Measurements from ENCODE around the gene CTRB1.

The CTRB1 gene

GRCh38 chr16:75218256-75219076, at the start of gene CTRB1:
TSS of gene CTRB1 (plus strand) at chr16:75218988. CDS start at chr16:75219008, 20 bp downstream.
- DNase-seq = no peak

GRCh38 chr16:75169899-75170405, 48.8 kb upstream of the CTRB1 start:
- DNase-seq = no peak

DNA sequence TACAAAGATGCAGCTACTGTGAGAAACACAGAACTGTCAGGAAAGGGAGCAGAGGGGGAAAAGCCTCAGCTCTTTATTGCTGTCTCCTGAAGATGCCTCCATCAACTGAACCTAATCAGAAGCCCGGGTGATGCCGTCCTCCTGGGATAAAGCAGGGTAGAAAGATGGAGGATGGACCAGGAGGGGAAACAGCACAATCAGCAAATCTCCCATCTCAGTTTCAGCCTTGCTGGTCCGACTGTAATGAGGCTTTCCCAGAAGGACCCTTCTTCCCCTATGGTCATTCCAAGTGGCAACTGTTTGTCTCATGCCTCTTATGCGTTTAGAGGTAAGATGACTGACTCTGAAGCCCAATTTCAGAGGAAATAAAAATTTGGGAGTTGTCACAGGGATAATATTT, 46.2 kb upstream of the CTRB1 start:
- no peak for DNase-seq

- DNase-seq = no peak
These were observed 43.7 kb upstream of the CTRB1 start for GRCh38 chr16:75175074-75175473.

DNA sequence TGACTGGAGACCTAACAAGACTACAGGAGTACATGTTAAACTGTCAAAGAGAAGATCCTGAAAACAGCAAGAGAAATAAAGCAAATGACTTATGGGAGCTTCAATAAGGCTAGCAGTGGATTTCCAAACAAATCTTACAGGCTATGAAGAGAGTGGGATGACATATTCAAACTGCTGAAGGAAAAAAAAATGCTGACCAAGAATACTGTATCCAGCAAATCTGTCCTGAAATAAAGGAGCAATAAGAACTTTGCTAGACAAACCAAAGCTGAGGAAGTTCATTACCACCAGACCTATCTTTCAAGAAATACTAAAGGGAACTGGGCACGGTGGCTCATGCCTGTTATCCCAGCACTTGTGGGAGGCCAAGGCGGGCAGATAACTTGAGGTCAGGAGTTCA, 41.9 kb upstream of the CTRB1 start:
- no peak for DNase-seq

- DNase-seq = no peak
These were observed 39.6 kb upstream of the CTRB1 start for GRCh38 chr16:75179208-75179607.

GRCh38 chr16:75181630-75182029, 37.2 kb upstream of the CTRB1 start:
- DNase-seq = no peak

DNA sequence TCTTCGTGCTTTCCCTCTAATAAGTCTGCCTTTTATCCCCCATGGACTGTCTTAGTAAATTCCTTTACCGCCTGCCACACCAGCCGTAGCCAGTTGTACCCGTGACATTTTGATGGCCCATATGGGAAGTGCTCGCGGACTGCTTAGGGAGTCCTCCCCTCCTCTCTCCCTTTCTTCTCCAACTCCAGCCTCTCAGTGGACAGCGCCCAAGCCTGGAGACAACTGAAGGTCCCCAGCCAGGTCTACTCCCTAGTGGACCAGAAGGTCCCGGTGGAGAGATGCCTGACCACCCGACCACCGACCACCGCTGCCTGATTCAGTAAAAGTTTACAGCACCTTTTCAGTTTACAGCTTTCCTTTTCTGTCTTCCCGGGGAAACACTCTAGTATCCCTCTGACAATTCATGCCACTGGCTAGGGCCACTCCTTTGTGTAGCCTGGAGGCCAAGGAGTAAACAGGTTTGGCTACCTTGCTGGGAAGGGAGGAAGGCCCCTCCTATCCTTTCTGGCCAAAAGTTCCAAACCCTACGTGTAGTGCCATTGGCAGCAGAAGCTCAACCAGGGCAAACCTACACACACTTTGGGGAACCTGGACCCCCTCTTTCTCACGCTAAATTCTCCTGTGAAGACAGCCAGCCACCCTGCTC, 29.8 kb upstream of the CTRB1 start:
- no peak for DNase-seq

DNA sequence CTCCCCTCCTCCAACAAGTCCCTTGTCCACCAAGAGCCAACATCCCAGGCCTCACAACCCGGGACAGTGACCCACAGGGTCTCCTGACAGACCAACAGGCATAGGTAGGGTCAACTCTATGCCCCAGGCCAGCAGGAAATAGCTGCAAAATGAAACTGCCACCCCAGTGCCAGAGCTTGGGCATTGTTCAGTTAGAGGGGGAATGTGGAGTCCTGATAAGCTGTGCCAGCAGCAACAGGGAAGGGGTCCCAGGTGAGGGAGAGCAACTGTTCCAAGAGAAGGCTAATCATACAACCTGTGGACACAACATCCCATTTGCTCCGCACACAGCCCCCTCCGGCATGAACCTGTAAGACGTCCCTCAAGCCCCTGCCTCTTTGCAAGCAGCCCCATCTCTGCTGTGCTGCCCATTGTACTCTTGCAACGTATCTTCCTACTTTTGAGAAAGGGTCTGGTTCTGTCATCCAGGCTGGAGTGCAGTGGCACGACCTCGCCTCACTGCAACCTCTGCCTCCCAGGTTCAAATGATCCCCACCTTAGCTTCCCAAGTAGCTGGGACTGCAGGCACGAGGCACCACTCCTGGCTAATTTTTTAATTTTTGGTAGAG, 29.0 kb upstream of the CTRB1 start:
- no peak for DNase-seq

DNA sequence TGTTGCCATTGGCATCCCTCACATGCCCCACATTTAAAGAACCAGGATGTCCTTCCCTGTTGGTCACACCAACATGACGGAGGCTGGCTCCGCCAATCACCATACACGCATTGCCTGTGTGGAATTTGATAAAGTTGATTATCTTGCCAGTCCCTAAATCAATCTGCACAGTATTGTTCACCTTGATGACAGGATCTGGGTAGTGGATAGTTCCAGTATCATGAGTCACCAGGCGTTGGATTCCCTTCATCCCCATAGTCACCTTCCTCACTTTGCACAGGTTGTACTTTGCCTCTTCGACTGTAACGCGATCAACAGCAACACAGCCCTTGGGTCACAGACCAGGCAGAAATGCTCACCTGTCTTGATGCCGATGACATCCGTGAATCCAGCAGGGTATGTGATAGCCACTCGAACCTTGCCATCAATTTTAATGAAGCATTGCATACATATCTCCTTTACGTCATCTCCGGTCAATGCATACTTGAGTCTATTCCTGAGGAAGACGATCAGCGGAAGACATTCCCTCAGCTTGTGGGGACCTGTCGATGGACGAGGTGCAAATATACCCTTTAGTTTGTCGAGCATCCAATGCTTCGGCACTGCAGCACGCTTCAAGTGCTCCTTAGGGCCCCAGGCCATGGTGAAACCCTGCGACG, 26.1 kb upstream of the CTRB1 start:
- DNase-seq = no peak

DNA sequence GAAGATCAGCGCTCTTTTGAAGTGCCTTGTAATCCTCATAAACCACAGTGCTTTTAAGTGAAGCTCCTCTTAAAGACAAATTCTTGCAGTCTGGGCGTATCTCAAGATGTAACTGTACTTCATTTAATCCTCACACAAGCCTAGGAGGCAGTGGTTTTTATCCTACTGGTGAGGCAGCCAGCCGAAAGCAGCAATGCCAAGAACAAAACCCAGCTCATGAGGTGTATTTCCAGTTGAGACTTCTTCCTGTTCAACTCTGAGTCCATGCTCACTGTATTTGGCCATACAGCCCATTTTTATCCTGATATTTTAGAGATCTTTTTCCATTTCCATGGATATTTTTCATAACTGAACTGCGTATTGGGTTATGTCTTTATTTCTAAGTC, 25.5 kb upstream of the CTRB1 start:
- no peak for DNase-seq

DNA sequence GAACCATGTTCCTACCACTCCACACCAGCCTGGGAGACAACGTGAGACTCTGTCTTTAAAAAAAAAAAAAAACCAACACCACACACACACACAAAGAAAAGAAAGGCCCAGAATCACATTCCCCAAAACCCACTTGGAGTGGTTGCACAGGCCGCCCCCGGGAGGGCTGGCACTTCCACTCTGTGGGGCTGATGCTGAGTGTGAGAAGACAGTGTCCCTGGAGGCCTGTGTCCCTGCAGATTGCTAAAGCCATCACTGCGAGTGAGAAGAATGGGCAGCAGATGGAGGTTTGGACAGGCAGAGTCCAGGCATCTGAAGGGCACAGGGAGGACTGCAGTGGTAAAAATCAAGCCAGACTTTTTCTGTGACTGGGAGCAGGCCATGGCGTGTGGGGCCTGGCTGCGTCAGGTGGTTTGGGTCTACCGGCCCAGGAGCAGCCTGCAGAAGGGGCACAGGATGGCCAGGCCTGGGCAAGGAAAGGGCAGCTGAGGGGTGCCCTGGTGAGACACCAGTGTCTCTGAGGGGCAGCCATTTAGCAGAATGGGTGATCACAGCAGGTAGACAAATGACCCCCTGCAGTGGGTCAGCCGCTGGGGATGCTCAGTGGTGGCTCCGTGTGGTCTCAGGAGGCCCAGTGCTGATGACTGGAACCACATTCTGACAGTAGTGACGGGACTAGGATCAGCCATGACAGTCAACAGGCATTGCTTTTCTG, 24.9 kb upstream of the CTRB1 start:
- no peak for DNase-seq

- DNase-seq = no peak
These were observed 22.7 kb upstream of the CTRB1 start for GRCh38 chr16:75195811-75196790.

GRCh38 chr16:75196836-75197235, 22.0 kb upstream of the CTRB1 start:
- no peak for DNase-seq

DNA sequence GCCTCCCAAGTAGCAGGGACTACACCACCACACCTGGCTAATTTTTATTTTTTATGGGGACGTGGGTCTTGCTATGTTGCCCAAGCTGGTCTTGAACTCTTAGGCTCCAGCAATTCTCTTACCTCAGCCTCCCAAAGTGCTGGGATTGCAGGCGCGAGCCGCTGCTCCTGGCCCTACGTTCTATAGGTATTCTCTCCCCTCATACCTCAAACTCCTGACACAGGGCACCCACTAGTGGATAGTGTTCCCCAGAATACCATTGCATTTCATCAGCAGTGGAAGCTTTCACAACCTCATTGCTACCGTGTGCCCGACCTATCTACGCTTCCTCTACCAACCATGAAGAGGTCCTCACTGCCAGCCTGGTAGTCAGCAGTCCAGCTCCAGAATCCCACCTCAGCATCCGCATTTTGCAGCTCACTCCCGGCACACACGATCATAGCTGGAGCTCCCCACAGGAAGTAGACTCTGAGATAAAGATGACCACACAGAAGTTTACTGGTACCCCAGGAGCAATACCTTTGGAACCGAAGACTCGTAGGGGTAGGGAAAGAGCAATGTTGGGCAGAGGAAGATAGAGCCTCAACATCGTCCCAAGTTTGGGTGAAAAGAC, 21.2 kb upstream of the CTRB1 start:
- no peak for DNase-seq

DNA sequence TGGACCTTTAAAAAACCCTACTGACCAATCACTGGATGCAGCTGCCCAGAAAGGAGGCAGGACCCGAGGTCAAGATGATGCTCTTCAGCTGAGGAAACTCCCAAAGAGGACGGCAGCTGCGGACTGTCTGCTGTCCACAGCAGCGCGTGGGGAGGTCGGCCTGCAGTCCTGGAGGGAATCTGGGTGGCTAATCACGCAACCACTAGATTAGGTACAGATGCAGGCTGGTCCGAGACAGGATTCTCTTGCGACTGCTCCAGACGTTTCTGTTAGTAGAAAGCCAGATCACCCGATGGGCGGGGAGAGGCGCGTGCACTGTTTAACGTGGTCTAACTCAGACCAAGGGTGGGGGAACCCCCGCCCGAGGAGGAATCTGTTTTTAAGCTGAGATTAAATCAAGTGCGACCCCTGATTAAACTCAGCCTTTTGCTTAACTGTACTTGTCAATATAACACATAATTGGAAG, 20.6 kb upstream of the CTRB1 start:
- DNase-seq = no peak

DNA sequence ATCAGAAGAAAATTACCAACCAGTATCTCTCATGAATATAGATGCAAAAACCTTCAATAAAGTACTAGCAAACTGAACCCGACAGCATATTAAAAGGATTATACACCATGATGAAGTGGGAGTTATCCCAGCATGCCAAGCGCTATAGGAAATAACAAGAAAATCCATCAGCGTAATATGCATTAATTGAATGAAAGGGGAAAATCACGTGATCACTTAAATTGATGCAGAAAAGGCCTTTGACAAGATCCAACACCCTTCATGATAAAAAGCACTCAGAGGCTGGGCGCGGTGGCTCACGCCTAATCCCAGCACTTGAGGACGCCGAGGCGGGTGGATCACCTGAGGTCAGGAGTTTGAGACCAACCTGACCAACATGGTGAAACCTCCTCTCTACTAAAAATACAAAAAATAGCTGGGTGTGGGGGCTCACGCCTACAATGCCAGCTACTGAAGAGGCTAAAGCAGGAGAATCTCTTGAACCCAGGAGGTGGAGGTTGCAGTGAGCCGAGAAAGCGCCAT, 16.7 kb upstream of the CTRB1 start:
- no peak for DNase-seq

GRCh38 chr16:75203096-75203495, 15.7 kb upstream of the CTRB1 start:
- no peak for DNase-seq

- DNase-seq = no peak
These were observed 14.9 kb upstream of the CTRB1 start for GRCh38 chr16:75203667-75204409.

DNA sequence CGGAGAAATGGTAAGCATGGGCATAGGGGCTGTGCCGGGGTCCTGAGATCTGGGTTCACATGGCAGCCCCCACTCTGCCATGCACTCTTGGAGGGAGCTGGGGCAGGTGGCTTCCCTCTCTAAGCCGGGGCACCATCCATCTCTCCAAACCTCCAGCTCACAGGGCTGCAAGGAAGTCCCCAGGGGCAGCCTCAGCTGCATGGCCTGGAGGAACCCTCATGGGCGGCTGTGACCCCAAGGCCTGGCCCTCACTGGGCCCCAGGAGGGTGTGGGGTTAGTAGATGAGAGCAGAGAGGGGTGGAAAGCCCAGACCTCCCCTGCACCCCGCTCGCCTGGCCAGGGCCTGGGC, 14.4 kb upstream of the CTRB1 start:
- no peak for DNase-seq
